ENCODE results near the gene PAQR6.

PAQR6 gene

DNA sequence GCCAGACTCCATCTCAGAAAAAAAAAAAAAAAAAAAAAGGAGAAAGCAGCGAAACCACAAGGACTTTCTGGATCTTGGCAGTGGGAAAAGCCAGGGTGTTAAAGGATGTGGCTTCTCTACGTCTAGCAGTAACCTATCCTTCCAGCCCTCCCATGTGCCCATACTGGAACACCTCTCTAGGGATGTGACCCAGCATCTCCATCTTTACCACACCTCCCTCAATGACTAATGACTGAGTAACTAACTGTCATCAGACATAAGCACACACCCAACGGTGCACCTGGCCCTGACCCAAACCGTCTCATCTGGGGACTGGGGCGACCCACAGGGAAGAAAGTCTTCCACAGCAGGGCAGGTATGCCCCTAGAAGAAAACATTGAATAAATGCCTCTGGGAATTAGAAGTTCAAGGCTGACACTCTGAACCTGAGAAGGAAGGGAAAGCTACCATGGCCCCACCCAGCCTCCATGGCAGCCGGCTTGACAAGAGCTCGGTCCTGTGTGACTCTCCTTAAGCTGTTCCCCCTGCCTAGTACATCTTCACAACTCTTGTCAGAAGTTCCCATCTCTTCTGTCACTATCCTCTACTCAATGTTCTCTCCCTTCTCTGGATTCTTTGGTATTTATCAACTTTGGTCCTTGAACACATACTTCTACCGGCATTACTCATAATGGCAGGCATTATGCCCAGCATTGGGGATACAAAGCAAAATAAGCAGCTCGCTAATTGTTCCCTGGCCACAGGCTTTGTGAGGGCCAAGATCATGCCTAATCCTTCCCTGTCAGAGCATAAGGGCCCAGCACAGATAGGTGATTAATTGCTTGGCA is 14.8 kb upstream of the PAQR6 start:
- DNase-seq: no peak

DNA sequence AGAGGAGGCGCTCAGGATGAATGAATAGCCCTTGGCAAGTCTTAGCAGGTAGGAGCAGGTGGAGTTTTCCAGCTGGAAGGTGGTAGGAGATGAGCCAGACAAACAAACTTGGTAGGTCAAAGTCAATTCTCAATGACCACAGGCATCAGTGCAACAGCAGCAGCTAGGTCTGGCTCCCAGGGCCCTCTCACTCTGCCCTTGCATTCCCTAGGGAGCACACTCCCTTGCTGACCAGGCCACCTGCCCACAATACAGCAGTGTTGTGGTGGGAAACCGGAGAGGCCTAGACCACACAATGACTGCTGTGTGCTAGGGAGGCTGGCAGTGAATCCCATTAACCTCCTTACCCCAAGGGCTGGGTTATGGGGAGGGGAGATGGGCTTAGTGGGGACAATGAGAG is 13.0 kb upstream of the PAQR6 start:
- no peak for DNase-seq

DNA sequence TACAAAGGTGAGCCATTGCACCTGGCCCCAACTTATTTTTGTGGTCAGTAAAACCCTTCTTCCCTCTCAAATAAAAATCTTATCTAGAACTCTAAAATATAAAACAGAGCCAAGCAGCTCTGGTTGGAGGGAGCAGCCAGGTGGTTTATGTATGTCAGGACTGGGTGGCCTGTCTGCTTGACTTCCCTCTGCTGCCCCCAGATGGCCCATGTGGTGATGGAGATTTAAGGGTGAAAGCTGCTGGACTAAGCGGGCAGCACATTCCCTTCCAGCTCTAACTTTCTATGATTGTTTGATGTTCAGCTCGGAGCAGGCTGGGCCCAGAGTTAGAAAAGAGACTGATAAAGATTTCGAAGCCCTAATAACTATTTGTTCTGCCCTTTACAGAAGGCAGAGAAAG is 11.9 kb upstream of the PAQR6 start:
- DNase-seq: peak in 1 of 2 experiments; percentile 12

DNA sequence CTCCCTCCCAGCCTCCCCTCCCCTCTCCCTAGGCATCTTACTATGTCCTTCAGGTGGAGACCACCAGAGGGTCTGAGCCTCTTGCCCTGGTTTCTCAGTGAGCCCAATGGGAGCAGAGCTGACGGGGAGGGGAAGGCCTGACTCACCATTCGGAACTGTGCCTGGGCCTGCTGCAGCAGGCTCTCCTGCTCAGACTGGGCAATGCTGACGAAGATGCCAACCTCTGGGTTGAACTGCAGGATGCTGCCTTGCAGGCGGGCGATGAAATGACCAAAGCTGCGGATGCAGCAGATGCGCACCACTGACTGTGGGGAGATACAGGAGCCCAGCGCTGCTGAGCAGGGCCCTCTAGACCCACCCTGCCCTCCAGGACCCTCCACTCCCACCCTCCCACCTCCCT is 11.0 kb upstream of the PAQR6 start:
- DNase-seq: no peak

DNA sequence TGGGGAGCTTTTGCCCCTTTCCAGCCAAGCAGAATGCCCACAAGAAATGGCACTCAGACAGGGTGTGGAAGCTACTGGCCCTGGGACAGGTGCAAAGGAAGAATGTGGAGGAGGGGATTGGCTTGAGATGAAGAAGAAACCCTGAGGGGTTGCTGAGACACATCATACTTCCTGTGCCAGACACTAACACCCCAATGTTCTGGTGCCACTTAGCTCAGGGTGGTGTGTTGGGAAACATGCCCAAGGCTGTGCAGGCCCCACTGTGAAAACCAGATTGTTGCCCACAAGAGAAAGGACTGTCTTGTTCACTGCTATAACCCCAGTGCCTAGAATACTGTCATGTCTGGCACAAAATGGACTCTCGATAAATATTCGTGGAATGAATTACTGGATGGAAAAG is 9.9 kb upstream of the PAQR6 start:
- DNase-seq: no peak

DNA sequence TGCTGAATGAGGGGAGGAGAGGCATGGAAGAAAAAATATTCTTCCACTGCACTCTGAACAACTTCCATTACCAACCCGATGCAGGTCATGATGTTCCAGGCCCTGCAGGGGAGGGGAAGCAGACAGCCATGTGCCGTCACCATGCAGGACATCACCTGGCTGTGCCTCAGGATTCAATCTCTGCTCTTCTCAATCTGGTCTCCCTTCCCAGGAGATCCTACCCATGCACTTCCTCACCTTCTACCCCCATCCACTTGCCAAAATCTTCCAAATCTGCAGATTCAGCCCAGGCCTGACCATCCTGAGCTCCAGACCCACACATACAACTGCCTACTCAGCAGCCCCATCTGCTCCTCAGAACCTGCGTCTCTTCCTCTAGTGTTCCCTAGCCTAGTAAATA is 5.8 kb upstream of the PAQR6 start:
- no peak for DNase-seq

DNA sequence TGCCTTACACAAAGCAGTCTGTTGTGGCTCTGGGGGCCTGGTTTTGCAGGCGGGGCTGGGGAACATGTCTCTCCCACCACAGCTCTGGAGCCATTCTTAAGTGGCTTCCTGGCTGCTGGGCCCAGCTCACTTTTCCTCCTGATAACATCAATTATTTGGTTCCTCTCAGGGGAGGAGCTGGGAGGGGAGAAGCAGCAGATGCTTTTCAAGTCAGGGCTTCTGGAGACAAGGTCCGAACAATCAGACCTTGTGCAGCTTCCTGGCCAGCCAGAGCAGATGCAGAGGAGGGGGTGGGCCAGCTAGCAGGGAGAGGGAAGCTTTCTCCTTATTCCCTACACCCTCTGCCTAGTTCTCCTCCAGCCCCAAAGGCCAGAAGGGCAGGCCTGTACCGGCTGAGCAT is 3.7 kb upstream of the PAQR6 start:
- DNase-seq: no peak

DNA sequence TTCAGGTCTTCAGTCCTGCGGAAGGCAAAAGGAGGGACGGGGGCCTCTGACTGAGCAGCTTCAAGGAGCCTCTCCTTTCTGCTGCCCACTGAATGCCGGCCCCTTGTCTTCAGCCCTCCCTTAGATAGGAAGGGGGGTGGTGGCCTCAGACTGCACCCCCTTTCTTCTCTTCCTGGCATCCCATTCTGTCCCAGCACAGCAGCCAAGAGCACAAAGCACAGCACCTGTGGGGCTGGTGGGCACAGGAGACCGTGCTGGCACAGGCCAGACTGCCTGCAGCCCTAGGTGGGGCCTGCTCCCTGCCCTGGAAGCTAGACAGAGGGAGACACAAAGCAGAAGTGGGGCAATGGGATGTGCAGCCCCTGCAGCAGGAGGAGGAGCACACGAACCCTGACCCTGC is 1.7 kb upstream of the PAQR6 start:
- no peak for DNase-seq

DNA sequence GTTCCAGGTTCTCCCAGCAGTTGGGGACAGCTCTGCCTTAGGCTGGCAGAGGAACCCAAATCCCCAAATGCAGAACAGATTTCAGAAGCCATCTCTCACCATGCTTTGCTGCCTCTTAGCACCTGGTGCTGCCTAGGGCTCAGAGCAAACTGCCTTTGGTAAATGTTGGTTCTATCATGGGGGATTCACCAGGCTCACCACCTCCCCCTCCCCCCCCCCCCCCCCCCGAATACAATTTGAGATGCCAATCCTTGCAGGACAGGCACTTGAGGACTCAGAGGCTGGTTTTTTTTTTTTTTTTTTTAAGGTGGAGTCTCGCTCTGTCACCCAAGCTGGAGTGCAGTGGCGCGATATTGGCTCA is 447 bp upstream of the PAQR6 start:
- no peak for DNase-seq

DNA sequence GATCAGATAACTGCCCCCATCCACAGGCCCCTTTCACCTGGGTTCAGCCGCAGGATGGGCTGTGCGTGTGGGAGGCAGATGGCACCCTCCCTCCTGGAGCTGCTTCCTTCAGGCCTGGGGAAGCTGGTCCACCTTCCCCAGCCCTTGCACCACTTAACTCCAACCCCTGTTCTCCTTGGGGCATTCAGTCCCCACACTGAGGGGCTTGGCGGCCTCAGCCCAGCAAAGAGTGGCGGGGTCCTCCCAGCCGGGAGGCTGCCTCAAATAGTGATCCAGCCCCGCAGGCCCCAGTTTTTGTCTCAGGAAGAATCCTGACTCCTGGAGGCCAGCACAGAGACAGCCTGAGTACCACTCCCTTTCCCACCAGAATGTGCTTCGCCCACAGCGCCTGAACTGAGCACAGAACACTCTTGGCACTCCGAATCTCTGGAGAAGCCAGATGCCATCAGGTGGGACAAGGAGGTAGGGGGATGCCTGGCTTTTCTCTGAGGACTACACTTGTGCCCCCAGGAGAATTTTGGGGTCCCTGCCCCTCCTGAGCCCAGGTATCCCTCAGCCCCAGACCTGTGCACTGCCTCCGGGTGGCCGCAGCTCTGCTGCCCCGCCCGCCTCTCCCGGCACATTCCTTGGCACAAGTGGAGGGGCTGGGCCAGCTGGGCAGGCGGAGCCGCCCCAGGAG is 936 bp downstream of the PAQR6 start:
- no peak for DNase-seq

DNA sequence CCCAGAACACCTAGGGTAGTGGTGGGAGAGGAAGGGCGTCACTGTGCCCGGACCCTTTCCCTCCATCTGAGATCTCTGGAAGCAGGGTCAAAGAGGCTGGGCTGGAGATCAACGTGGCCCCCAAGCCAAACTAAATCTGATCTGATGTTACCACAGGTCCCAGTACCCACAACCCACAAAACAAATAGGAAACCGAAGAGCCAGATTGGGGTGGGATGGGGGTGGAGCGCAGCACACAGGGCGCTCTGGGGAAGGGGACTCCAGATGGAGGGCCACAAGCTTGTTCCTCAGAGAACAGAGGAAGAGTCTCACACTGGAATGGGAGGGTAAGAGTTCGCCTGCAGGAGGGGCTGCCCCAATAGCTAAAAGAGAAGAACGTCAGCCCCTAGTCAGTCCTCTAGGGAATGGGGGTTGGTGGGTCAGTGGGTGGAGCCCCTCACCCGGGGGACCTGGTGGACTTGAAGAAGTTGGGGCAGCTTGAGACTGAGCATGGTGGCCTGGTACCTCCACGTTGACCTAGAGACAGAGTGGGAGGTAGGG is 1.5 kb downstream of the PAQR6 start:
- no peak for DNase-seq

DNA sequence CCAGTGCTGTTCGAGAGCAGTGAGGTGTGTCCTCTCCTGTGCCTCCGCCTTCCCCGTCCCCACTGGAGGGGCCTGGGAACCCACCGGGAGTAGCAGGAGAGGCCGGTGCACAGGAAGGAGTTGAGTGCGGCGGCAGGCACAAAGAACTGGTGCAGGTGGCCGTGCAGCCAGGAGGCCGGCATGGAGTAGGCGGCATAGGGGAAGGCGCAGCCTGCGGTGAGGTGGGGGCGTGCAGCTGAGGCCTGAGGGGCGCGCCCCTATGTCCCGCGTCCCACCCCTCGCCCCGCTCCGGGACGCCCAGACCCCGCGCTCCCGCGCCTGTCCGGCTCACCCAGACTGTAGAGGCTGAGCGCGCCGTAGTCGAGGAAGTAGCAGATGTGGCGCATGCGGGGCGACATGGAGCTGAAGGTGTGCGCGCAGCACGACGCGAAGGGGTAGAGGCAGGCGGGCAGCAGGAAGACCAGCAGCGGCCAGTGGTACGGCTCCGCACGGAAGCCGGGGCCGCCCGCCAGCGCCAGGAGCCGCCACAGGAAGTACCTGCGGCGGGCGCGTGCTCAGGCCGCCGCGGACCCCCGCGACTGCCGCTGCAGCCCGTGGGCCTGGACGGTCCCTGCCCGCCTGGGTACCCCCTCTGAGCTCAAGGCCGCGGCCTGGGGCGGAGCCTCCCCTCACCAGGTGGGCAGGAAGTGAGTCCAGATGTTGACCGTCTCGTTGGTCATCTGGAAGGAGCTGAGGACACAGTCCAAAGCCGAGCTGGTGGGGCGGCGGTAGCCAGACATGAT is 2.2 kb downstream of the PAQR6 start:
- DNase-seq: peak in 1 of 2 experiments; percentile 11

DNA sequence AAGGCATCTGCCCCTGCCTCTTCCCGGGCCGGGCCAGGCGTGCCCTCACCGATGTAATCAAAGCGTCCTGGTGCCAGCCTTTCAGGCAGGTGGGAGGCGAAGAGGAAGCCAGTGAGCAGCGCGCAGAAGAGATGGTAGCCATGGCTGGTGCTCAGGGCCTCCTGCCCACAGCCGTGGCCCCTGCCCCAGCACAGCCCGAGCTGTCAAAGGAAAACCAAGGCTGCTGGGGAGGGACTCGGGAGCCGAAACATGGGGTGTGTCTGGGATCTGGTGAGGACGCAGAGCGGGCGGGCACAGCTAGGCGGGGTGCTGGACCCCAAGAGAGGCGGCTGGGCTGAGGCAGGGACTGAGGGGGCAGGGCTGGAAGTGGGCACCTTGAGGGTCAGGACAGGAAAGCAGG is 3.1 kb downstream of the PAQR6 start:
- no peak for DNase-seq

DNA sequence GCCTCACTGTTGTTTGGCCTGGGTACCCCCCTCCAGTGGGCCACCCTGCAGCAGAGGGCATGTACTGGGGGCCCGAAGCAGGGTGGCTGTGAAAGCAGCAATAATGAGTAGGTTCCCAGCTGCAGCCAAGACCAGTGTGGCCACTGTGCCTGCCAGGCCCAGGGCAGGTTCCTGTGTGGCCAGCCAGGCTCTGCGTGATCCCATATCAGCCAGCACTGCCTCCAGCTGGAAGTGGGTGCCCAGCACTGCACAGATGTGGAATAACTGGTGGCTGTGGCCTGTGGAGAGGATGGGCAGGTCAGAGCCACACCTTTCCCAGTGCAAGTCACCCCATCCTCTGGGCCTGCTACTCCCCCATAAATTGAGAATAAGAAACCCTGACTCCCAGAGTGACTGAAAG is 3.7 kb downstream of the PAQR6 start:
- no peak for DNase-seq

DNA sequence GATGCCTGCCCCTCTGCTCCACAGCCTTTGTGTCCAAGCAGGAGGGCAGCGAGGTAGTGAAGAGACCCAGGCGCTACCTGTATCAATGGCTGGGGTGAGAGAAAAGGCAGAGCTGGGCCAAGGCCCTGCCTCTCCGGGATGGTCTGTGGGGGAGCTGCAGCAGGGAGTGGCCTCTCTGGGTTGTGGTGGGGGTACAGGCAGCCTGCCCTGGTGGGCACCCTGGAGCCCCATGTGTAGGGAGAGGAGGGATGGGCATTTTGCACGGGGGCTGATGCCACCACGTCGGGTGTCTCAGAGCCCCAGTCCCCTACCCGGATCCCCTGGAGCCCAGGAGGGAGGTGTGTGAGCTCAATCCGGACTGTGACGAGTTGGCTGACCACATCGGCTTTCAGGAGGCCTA is 5.1 kb downstream of the PAQR6 start:
- DNase-seq: no peak

DNA sequence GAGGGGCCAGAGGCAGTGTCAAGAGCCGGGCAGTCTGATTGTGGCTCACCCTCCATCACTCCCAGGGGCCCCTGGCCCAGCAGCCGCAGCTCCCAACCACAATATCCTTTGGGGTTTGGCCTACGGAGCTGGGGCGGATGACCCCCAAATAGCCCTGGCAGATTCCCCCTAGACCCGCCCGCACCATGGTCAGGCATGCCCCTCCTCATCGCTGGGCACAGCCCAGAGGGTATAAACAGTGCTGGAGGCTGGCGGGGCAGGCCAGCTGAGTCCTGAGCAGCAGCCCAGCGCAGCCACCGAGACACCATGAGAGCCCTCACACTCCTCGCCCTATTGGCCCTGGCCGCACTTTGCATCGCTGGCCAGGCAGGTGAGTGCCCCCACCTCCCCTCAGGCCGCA is 5.9 kb downstream of the PAQR6 start, which contains the start of gene BGLAP:
Gene BGLAP (plus strand): TSS at position 259 of the 400 bp plus-strand sequence. CDS start 48 bp downstream, at position 307.
- no peak for DNase-seq

DNA sequence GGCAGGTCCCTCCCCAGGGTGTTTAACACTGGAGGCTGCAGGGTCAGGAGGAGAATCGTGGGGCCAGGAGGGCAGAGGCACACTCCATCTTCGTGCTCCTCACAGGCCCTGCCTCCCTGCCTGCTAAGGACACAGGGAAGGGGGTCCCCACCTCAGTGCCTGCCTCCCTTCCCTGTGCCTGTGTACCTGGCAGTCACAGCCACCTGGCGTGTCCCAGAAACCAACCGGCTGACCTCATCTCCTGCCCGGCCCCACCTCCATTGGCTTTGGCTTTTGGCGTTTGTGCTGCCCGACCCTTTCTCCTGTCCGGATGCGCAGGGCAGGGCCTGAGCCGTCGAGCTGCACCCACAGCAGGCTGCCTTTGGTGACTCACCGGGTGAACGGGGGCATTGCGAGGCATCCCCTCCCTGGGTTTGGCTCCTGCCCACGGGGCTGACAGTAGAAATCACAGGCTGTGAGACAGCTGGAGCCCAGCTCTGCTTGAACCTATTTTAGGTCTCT is 6.5 kb downstream of the PAQR6 start:
- DNase-seq: no peak

DNA sequence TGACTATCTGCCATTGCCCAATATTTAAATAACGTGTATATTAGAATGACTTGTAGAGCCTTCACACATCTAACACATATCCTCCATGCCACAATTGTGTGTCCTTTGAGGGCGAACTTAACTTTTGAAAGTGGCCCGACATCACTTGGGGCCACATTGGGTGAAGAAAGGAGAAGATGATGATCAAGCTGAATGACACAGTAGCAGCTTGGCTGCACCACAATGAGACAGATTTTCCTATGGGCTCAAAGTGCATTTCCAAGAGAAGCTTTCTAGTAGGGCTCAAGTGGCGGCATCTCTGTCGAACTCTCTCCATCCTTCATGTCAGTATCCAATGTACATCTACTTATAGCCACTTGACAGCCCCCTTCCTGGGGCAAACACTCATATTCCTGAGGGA is 9.6 kb downstream of the PAQR6 start:
- DNase-seq: no peak

DNA sequence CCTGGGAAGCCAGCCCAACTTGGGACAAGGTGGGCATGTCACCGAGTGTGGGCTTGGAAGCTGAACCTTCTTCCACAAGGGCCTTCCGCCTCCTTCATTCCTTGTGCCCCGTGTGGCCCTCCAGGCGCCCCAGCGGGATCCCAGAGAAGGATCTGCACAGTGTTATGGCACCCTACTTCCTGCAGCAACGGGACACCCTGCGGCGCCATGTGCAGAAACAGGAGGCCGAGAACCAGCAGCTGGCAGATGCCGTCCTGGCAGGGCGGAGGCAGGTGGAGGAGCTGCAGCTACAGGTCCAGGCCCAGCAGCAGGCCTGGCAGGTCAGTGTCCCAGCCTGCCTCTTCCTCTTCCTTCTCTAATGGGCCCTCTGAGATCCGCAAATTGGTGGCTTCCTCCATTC is 11.7 kb downstream of the PAQR6 start:
- no peak for DNase-seq

DNA sequence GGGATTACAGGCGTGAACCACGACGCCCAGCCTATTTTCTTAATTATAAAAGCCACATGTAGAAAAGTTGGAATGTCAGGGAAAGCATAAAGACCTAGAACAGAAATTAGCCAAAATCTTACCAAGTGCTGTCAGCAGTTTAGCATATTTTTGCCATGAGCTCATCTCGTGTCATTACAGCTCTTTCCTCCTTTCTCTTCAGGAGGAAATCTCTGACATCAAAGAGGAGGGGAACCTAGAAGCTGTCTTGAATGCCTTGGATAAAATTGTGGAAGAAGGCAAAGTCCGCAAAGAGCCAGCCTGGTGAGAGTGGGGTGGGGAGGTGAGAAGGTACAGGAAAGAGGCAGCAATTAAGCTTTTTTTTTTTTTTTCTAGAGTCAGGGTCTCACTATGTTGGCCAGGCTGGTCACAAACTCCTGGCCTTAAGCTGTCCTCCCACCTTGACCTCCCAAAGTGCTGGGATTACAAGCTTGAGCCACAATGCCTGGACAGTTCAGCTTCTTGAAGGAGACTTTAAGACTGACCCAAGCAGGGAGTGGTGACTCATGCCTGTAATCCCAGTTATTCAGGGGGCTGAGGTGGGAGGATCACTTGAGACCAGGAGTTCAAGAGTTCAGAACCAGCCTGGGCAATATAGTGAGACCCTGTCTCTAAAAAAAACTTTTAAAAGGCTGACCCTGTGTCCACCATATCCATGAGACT is 14.3 kb downstream of the PAQR6 start:
- no peak for DNase-seq

DNA sequence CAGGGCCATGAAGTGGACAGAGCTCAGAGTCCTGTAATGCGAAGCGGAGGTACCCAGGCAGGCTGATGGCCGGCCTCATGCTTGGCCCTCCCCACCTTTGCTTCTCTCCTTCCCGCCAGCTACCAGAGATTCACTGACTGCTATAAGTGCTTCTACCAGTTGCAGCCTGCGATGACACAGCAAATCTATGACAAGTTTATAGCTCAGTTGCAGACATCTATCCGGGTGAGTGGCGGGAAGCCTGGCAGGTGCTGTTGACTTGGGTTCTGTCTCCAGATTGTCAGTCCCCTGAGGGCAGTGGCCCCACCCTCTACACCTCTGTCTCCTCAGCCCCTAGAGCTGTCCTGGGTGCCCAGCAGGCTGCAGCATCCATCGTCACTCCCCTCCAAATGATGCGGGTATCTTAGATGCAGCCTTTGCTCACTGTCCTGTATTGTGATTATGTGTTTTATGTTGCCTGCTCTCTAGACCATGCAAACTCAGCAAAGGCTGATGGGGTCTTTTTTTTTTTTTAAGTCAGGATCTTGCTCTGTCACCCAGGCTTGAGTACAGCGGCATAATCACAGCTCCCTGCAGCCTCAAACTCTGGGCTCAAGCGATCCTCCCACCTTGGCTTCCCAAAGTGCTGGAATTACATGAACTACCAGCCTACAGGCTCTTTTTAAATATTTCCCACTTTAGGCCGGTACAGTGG is 15.5 kb downstream of the PAQR6 start:
- no peak for DNase-seq

DNA sequence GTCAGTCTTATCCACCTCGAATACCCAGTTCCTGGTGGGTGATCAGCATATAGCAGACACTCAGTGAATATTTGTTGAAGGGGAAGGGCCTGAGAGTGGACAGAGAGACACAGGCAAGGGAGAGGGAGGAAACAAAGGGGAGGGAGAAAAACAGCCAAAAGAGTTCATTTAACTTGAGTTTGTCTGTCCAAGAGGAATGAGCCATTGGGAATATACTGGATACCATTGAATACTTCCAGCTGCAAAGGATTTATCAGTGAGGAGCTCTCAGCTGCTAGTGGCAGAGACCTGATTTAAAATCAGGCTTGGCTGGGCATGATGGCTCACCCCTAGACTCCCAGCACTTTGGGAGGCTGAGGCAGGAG is 17.4 kb downstream of the PAQR6 start:
- no peak for DNase-seq
